NCI-H1436 (cell line): ENCODE data around the gene GGCT.
"Not testable (repeated sequence)": the region's sequence is repeated elsewhere in the genome, so short reads cannot be mapped to it uniquely, and the experiment has no call there.

Experiments used
- DNase-seq: peaks from one replicate; lab custom pipeline; 2025; lab: John Stamatoyannopoulos, UW

The GGCT gene

GRCh38 chr7:30504301-30505173 lies at the start of gene GGCT:
TSS of gene GGCT (minus strand) at chr7:30504829. CDS start at chr7:30504709, 120 bp downstream.
- peak; percentile 97 for DNase-seq

GRCh38 chr7:30553546-30553945 lies 48.9 kb upstream of the GGCT start:
- DNase-seq = no peak

GRCh38 chr7:30553141-30553540 lies 48.5 kb upstream of the GGCT start:
- no peak for DNase-seq

- no peak for DNase-seq
Measured at GRCh38 chr7:30552330-30552729, 47.7 kb upstream of the GGCT start.

- no peak for DNase-seq
Measured at GRCh38 chr7:30549931-30550493, 45.4 kb upstream of the GGCT start.

- DNase-seq = peak; percentile 71
Measured at GRCh38 chr7:30548845-30549244, 44.2 kb upstream of the GGCT start.

- DNase-seq = no peak
Measured at GRCh38 chr7:30546596-30546995, 42.0 kb upstream of the GGCT start.

- no peak for DNase-seq
Measured at GRCh38 chr7:30545791-30546555, 41.3 kb upstream of the GGCT start.

- no peak for DNase-seq
Measured at GRCh38 chr7:30543813-30544525, 39.3 kb upstream of the GGCT start.

GRCh38 chr7:30543115-30543514 lies 38.5 kb upstream of the GGCT start:
- not testable (repeated sequence) for DNase-seq

- DNase-seq = no peak
Measured at GRCh38 chr7:30533886-30534285, 29.3 kb upstream of the GGCT start.

- no peak for DNase-seq
Measured at GRCh38 chr7:30531286-30531685, 26.7 kb upstream of the GGCT start.

GRCh38 chr7:30530373-30530772 lies 25.7 kb upstream of the GGCT start:
- DNase-seq = no peak

GRCh38 chr7:30528779-30529178 lies 24.1 kb upstream of the GGCT start:
- no peak for DNase-seq

GRCh38 chr7:30527297-30527696 lies 22.7 kb upstream of the GGCT start:
- DNase-seq = not testable (repeated sequence)

GRCh38 chr7:30526163-30526562 lies 21.5 kb upstream of the GGCT start:
- DNase-seq = no peak

- no peak for DNase-seq
Measured at GRCh38 chr7:30525429-30525828, 20.8 kb upstream of the GGCT start.

GRCh38 chr7:30524545-30524944 lies 19.9 kb upstream of the GGCT start:
- DNase-seq = no peak

GRCh38 chr7:30523466-30523865 lies 18.8 kb upstream of the GGCT start:
- no peak for DNase-seq

GRCh38 chr7:30522159-30522558 lies 17.5 kb upstream of the GGCT start:
- no peak for DNase-seq

- DNase-seq = no peak
Measured at GRCh38 chr7:30521532-30521931, 16.9 kb upstream of the GGCT start.

- DNase-seq = no peak
Measured at GRCh38 chr7:30519122-30519521, 14.5 kb upstream of the GGCT start.
